ENCODE results near the gene FCSK. TPM values are rescaled to one million over a fixed set of nuclear protein-coding genes. Genes with fewer than 3 reads are reported as not detected.

The FCSK gene
- total RNA-seq (2021; fragmentation: NEBNext Ultra II Directional; extraction: Animal tissue kit (Norgen Biotek cat#: 25700)): 3.4 and 4.6 TPM in 2 replicates
- 5.1 and 5.5 TPM in 2 replicates for polyA plus RNA-seq (2011; rRNA removed)
- 4.4 TPM for polyA plus RNA-seq (2011; cell fraction: cytosol; rRNA removed)
- 16.1 TPM for polyA plus RNA-seq (2011; cell fraction: nucleus; rRNA removed)
- polyA plus RNA-seq (2012, experiment 1 of 2): 4.1 to 5.8 TPM (median 4.7 TPM) in 4 replicates
- 3.7 TPM for polyA plus RNA-seq (2012, experiment 2 of 2)
- 2.4 TPM for polyA plus RNA-seq (2013, experiment 1 of 2)
- polyA plus RNA-seq (2013, experiment 2 of 2): 2.2 TPM
- polyA minus RNA-seq (2011; rRNA and poly(A)+ RNA removed): 3.7 and 3.9 TPM in 2 replicates
- 5.1 TPM for polyA minus RNA-seq (2011; cell fraction: cytosol; rRNA and poly(A)+ RNA removed)
- polyA minus RNA-seq (2011; cell fraction: nucleus; rRNA and poly(A)+ RNA removed): 3.6 TPM
- long read RNA-seq, experiment 1, partial matches to known transcripts: 3 of 3 reads
- long read RNA-seq, experiment 1, other reads (novel, unspliced or antisense): 0 of 3 reads
- long read RNA-seq, experiment 2: 0 reads

GRCh38 chr16:70454222-70455034 lies at the start of gene FCSK:
TSS of gene FCSK (plus strand) at chr16:70454595. CDS start at chr16:70463191, 8,596 bp downstream.
- no peak within 1 kb of the TSS for H2AK5ac ChIP-seq (ENCODE audit: low read depth, low read length)
- H2AFZ ChIP-seq (ENCODE audit: low read length): peak within 1 kb of the TSS; percentile 70
- H3K56ac ChIP-seq (replicated peaks; ENCODE audit: insufficient read length, low read depth, low read length): peak within 1 kb of the TSS; percentile 89
- 1% methylated on average over 57 of the region's 67 CpGs; no CpG with 5 or more reads in 1 of the 2 experiments for WGBS, 2 experiments (ENCODE audit: extremely low coverage in 1 of 2, insufficient coverage in 1 of 2, insufficient read length in 1 of 2, insufficient replicate concordance in 2 of 2, low coverage in 1 of 2, low lambda C conversion rate in 2 of 2, missing lambda C conversion rate in 1 of 2)
- H3K23ac ChIP-seq (ENCODE audit: insufficient read length): no peak within 1 kb of the TSS
- POLR2A ChIA-PET (ENCODE audit: partially characterized antibody): interaction anchor here (0.8 to 5.1 kb wide), 17 partner anchors 9 to 187 kb away, joined by 3 to 37 read pairs (median 4); partner anchors contain the start of gene ST3GAL2
- H3K4me3 ChIP-seq (ENCODE audit: extremely low read depth in 1 of 4, insufficient read depth in 2 of 4, low read depth in 3 of 4, low read length in 4 of 4): peak within 1 kb of the TSS; percentile 44 to 83 (median 78)
- peak within 1 kb of the TSS; percentile 89 for H2BK12ac ChIP-seq (ENCODE audit: low read depth, low read length)
- no peaks in the 10 kb centered on the region for H3K9me3 ChIP-seq (ENCODE audit: insufficient read depth in 2 of 2, low read depth in 1 of 2, low read length in 1 of 2)
- H4K20me1 ChIP-seq (replicated peaks in 1 of 2; ENCODE audit: control insufficient read depth in 1 of 2, insufficient read depth in 2 of 2, low read length in 2 of 2): no peaks in the 10 kb centered on the region
- H3K36me3 ChIP-seq (ENCODE audit: control insufficient read depth in 2 of 4, insufficient read depth in 4 of 4, low read length in 3 of 4): no peaks in the 10 kb centered on the region
- H2BK20ac ChIP-seq (ENCODE audit: low read length): no peak within 1 kb of the TSS
- H3K79me1 ChIP-seq (ENCODE audit: low read depth, low read length): no peaks in the 10 kb centered on the region
- H2BK5ac ChIP-seq (ENCODE audit: low read depth, low read length): peak within 1 kb of the TSS; percentile 99
- H3K14ac ChIP-seq (ENCODE audit: insufficient read length): no peak within 1 kb of the TSS
- FAIRE-seq (no peak), DNase-seq (ENCODE audit: low read depth in 1 of 2, low spot score in 2 of 2) (peak in 1 of 2 experiments; percentile 89)
- H3K4me1 ChIP-seq (replicated peaks in 1 of 4; ENCODE audit: control insufficient read depth in 3 of 4, insufficient read depth in 4 of 4, low read length in 3 of 4): peaks cover 0 to 2% (median 0%) of the 10 kb centered on the region in 4 experiments; a peak in 1 of 7 replicates
- CTCF ChIA-PET (ENCODE audit: partially characterized antibody): interaction anchor here (0.6 to 5.3 kb wide), 17 partner anchors 9 to 197 kb away, joined by 3 to 37 read pairs (median 4); partner anchors contain the start of gene ST3GAL2
- H3K4me2 ChIP-seq (ENCODE audit: insufficient read depth in 1 of 2, low read depth in 2 of 2, low read length in 2 of 2): peak within 1 kb of the TSS; percentile 42 to 81
- no peak within 1 kb of the TSS; the same call in 1 of the 2 replicates for H2BK15ac ChIP-seq (ENCODE audit: low read length)
- peak within 1 kb of the TSS; percentile 85 for H4K91ac ChIP-seq (replicated peaks; ENCODE audit: insufficient read length, low read length)
- H4K5ac ChIP-seq (ENCODE audit: insufficient read length, low read depth, low read length): peak within 1 kb of the TSS; percentile 99
- H3K79me2 ChIP-seq (ENCODE audit: control insufficient read depth in 1 of 2, insufficient read depth in 2 of 2, low read length in 2 of 2): no peaks in the 10 kb centered on the region
- no peaks in the 10 kb centered on the region; the same call in 1 of the 2 replicates for H3K23me2 ChIP-seq (ENCODE audit: low read depth, low read length)
- H3K4ac ChIP-seq (replicated peaks; ENCODE audit: insufficient read length, low read depth, low read length): no peak within 1 kb of the TSS
- peak within 1 kb of the TSS; percentile 98; the same call in 1 of the 2 replicates for H3K18ac ChIP-seq (ENCODE audit: extremely low read depth, low read length)
- peak within 1 kb of the TSS; percentile 77 to 96 (median 90) for H3K9ac ChIP-seq (replicated peaks in 1 of 4; ENCODE audit: extremely low read depth in 1 of 4, low read depth in 3 of 4, low read length in 3 of 4)
- peak within 1 kb of the TSS; percentile 100 for H4K8ac ChIP-seq (ENCODE audit: extremely low read depth, insufficient read depth, low read length)
- peak within 1 kb of the TSS; percentile 100 for H3K27ac ChIP-seq (ENCODE audit: low read depth, low read length)
- H2BK120ac ChIP-seq (replicated peaks; ENCODE audit: low read depth, low read length): no peak within 1 kb of the TSS
- H3K27me3 ChIP-seq (replicated peaks in 1 of 4; ENCODE audit: control insufficient read depth in 3 of 4, extremely low read depth in 1 of 4, insufficient read depth in 3 of 4, low read length in 3 of 4): no peaks in the 10 kb centered on the region
- peak; percentile 74 for TF ChIP-seq CHD2 (IDR thresholded peaks at IDR 0.05; ENCODE audit: low read length)
- TF ChIP-seq CTCF (IDR thresholded peaks at IDR 0.05; ENCODE audit: control extremely low read depth in 1 of 3, insufficient read depth in 1 of 3, low read depth in 1 of 3, low read length in 3 of 3): peak; percentile 46 to 62 (median 47); a peak in 3 of 4 replicates
- peak; percentile 97 for TF ChIP-seq CREB1 (IDR thresholded peaks at IDR 0.05)
- TF ChIP-seq USF2 (IDR thresholded peaks at IDR 0.05; ENCODE audit: low read length): no peak
